Testis (tissue), 3 donors: Measurements from ENCODE around the gene GLTPD2. TPM values are rescaled to one million over a fixed set of nuclear protein-coding genes. Genes with fewer than 3 reads are reported as not detected.
A peak's percentile ranks its signal among the peaks of the same experiment; 100 is the strongest.

Experiments used
- DNase-seq: peaks from one replicate; pipeline ENCODE4 v3.0.0-alpha.2; 2019
- H3K27ac ChIP-seq, 2 donors: fragments of 200-600 bp; sonication (generic); one replicate each; pipeline ENCODE4 v1.5.1; 2019
- H3K27me3 ChIP-seq: fragments of 200-600 bp; sonication (generic); one replicate; pipeline ENCODE4 v1.5.1; 2019
- H3K36me3 ChIP-seq: fragments of 200-600 bp; sonication (generic); one replicate; pipeline ENCODE4 v1.5.1; 2017; ENCODE audit warnings: low read depth; ENCODE audit errors: missing control alignments
- H3K4me1 ChIP-seq: fragments of 200-600 bp; sonication (generic); one replicate; pipeline ENCODE4 v1.5.1; 2019
- H3K4me3 ChIP-seq, 2 donors: fragments of 200-600 bp; sonication (generic); one replicate each; pipeline ENCODE4 v1.5.1; 2017 to 2019
- H3K9me3 ChIP-seq: fragments of 200-600 bp; sonication (generic); one replicate; pipeline ENCODE4 v1.5.1; 2017
- POLR2A ChIP-seq: fragments of 450-650 bp; IDR thresholded peaks from one replicate; pipeline ENCODE4 v1.6.1; 2017; ENCODE audit warnings: antibody characterized with exemption, mild to moderate bottlenecking, moderate library complexity
- WGBS, 2 donors: methylation state at CpG; one replicate each; pipeline ENCODE4 v1.1.5; 2018; 5-methylcytosine and 5-hydroxymethylcytosine counted together
- intact Hi-C: fragments of 100-400 bp; cut with DNase I; formaldehyde crosslinking; loops from one replicate; pipeline ENCODE4 v1.15.1; 2023; ENCODE audit warnings: low total_unique reads
- polyA plus RNA-seq: library from polyadenylated mRNA; stranded (reverse); fragments of 350-450 nt; fragmentation: Illumina TruSeq; extraction: RNeasy Lipid Tissue Mini Kit (QIAGEN cat#74804); gene quantifications from one replicate; pipeline ENCODE4 v1.2.3, GENCODE V29; 2014; ENCODE audit warnings: low read depth, low replicate concordance; ENCODE audit not compliant: insufficient read depth
- total RNA-seq, 2 donors: library from RNA; depleted of rRNA; stranded (reverse); fragments of >200 nt; gene quantifications; one replicate each; pipeline ENCODE4 v1.2.3, GENCODE V29; 2016
- TF ChIP-seq, protein P1 (sequence below), 3 experiments: fragments of 450-650 bp in 2 of 3; fragments of 200-600 bp in 1 of 3; sonication (generic) in 1 of 3; IDR thresholded peaks; one replicate each; pipeline ENCODE4 v1.5.1; 2016 to 2019; ENCODE audit warnings: antibody characterized with exemption in 3 of 3, mild to moderate bottlenecking in 2 of 3, moderate library complexity in 1 of 3

The GLTPD2 gene
- total and polyA plus RNA-seq, 3 donors from 2014 or later, result not detected

DNA sequence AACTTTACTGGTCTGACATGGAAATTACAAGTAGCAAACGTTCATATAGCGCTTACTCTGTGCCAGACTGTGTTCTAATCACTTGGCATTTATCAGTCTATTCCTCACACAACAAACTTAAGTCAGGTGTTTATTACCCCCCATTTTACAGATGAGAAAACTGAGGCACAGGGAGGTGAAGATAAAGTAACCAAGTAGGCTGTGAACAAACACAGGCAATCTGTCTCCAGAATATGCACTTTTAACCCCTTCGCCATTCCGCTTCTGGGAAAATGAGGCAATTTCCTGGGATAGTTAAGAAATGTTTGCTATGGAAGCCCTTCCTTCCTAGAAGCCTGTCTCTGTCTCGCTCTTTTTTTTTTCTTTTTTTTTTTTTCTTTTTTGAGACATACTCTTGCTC lies 36.8 kb upstream of the GLTPD2 start:
- Histone ChIP-seq H3K27ac (no peak overlapping the region), H3K27me3 (no peaks in the 10 kb centered on the region), H3K4me1 (no peaks in the 10 kb centered on the region), H3K9me3 (no peaks in the 10 kb centered on the region), H3K4me3 (no peak overlapping the region), H3K36me3 (no peaks in the 10 kb centered on the region)
- intact Hi-C loops, result no loop called here
- 77 to 81% methylated on average over 5 of the region's 5 CpGs for WGBS, 2 donors
- TF ChIP-seq, protein P1, sequence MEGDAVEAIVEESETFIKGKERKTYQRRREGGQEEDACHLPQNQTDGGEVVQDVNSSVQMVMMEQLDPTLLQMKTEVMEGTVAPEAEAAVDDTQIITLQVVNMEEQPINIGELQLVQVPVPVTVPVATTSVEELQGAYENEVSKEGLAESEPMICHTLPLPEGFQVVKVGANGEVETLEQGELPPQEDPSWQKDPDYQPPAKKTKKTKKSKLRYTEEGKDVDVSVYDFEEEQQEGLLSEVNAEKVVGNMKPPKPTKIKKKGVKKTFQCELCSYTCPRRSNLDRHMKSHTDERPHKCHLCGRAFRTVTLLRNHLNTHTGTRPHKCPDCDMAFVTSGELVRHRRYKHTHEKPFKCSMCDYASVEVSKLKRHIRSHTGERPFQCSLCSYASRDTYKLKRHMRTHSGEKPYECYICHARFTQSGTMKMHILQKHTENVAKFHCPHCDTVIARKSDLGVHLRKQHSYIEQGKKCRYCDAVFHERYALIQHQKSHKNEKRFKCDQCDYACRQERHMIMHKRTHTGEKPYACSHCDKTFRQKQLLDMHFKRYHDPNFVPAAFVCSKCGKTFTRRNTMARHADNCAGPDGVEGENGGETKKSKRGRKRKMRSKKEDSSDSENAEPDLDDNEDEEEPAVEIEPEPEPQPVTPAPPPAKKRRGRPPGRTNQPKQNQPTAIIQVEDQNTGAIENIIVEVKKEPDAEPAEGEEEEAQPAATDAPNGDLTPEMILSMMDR (IDR thresholded peaks at IDR 0.05), result no peak
- TF ChIP-seq POLR2A, result no peak
- no peak for DNase-seq

- WGBS, 2 donors, result 82 to 91% methylated on average over 1 of the region's 1 CpG
- H3K27me3 ChIP-seq, result no peaks in the 10 kb centered on the region
These were observed 35.4 kb upstream of the GLTPD2 start for GRCh38 chr17:4753392-4753791.

DNA sequence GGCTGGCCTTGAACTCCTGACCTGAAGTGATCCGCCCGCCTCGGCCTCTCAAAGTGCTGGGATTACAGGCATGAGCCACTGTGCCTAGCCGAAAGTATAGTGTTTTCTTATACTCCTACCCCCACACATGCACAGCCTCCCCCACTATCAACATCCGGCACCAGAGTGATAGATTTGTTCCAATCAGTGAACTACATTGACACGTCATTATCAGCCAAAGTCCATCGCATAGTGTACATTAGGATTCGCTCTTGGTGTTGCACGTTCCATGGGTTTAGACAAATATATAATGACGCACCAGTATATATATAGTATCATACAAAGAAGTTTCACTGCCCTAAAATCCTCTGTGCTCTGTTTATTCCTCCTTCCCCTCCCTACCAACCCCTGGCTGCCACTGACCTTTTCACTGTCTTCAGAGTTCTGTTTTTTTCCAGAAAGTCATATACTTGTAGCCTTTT lies 29.0 kb upstream of the GLTPD2 start:
- Histone ChIP-seq H3K4me3 (no peak overlapping the region), H3K4me1 (no peaks in the 10 kb centered on the region), H3K9me3 (no peaks in the 10 kb centered on the region), H3K27me3 (no peaks in the 10 kb centered on the region), H3K27ac (no peak overlapping the region), H3K36me3 (no peaks in the 10 kb centered on the region)
- intact Hi-C loops, result no loop called here
- DNase-seq, result no peak
- 47 to 74% methylated on average over 10 of the region's 10 CpGs for WGBS, 2 donors
- no peak for TF ChIP-seq POLR2A

More at GRCh38 chr17:4753392-4753791, 35.4 kb upstream of the GLTPD2 start:
- Histone ChIP-seq H3K9me3 (no peaks in the 10 kb centered on the region), H3K4me3 (no peak overlapping the region), H3K36me3 (no peaks in the 10 kb centered on the region), H3K27ac (no peak overlapping the region), H3K4me1 (no peaks in the 10 kb centered on the region)
- no peak for TF ChIP-seq POLR2A
- TF ChIP-seq, protein P1 (IDR thresholded peaks at IDR 0.05), result no peak
- DNase-seq, result no peak
- intact Hi-C loops, result no loop called here

DNA sequence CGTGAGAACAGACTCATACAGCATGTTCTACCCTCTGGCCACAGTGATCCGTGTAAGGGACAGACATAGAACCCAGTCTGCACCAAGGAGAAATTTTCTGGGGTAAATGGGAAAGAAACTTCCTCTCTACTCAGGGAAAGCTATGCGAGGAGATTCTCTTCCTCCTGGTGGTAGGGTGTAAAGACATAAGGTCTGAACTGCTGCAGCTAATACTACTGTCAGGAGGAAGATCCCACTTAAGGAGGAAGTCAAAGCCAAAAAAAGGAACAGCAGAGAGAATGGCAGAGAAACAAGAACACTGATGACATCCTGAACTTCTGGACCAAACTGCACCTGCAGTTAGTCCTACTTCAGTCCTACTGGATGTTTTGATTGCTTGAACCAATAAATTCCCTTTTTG lies 24.2 kb upstream of the GLTPD2 start:
- Histone ChIP-seq H3K9me3 (no peaks in the 10 kb centered on the region), H3K4me3 (no peak overlapping the region), H3K36me3 (no peaks in the 10 kb centered on the region), H3K27me3 (no peaks in the 10 kb centered on the region), H3K27ac (no peak overlapping the region), H3K4me1 (no peaks in the 10 kb centered on the region)
- TF ChIP-seq, protein P1 (IDR thresholded peaks at IDR 0.05), result peak in 1 of 3 experiments; percentile 2
- no peak for TF ChIP-seq POLR2A
- intact Hi-C loops, result no loop called here
- no peak for DNase-seq
- 70% methylated on average over 3 of the region's 3 CpGs for WGBS, 2 donors

DNA sequence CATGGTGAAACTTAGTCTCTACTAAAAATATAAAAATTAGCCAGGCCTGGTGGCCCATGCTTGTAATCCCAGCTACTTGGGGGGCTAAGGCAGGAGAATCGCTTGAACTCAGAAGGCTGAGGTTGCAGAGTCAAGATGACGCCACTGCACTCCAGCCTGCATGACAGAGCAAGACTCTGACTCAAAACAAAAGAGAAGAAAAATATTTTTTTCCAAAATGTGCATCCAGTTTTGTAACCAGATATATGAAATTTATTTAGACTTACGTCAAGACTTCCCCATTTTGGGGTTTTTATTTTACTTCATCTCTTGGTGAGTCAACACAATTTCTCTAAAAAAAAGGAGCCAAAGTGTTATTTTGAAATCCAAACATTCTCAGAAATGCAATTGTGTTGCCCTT lies 22.6 kb upstream of the GLTPD2 start:
- DNase-seq, result no peak
- Histone ChIP-seq H3K4me1 (no peaks in the 10 kb centered on the region), H3K27me3 (no peaks in the 10 kb centered on the region), H3K9me3 (no peaks in the 10 kb centered on the region), H3K36me3 (no peaks in the 10 kb centered on the region), H3K4me3 (no peak overlapping the region), H3K27ac (peak overlapping the region in 1 of 2 donors; percentile 36)
- 84 to 88% methylated on average over 3 of the region's 3 CpGs for WGBS, 2 donors
- no peak for TF ChIP-seq POLR2A
- TF ChIP-seq, protein P1 (IDR thresholded peaks at IDR 0.05), result no peak
- intact Hi-C loops, result no loop called here
